ENCODE results near the gene APBA1. TPM values are rescaled to one million over a fixed set of nuclear protein-coding genes. Genes with fewer than 3 reads are reported as not detected.

The APBA1 gene
- total and polyA plus RNA-seq, 2 donors (not counting 1 experiment from before 2014, with no cell fraction given) = 0.01 to 0.05 TPM

- no peak overlapping the region for H3K9ac ChIP-seq (ENCODE audit: low read length)
- DNase-seq (no peak), ATAC-seq (ENCODE audit: low read depth) (no peak)
- Mint-ChIP-seq H3K27me3 (no peaks in the 10 kb centered on the region), H3K9me3 (ENCODE audit: insufficient read depth) (no peaks in the 10 kb centered on the region), H3K27ac (no peak overlapping the region), H3K4me1 (no peaks in the 10 kb centered on the region), H3K4me3 (no peak overlapping the region)
- CTCF ChIA-PET = no interaction called here
- H3K27ac ChIP-seq (ENCODE audit: low read length in 2 of 2) = no peak overlapping the region
- H3K36me3 ChIP-seq (replicated peaks in 1 of 2; ENCODE audit: control extremely low read depth in 1 of 2, control insufficient read depth in 1 of 2, extremely low read depth in 1 of 2, insufficient read depth in 2 of 2, low read length in 1 of 2) = no peaks in the 10 kb centered on the region
- no peaks in the 10 kb centered on the region for H3K4me1 ChIP-seq (ENCODE audit: control insufficient read depth in 2 of 2, insufficient read depth in 2 of 2, low read length in 2 of 2)
- WGBS (ENCODE audit: insufficient coverage) = 88% methylated on average over 2 of the region's 4 CpGs
- POLR2A ChIA-PET = no interaction called here
- no peaks in the 10 kb centered on the region for H3K9me3 ChIP-seq (ENCODE audit: control extremely low read depth in 1 of 3, control insufficient read depth in 2 of 3, insufficient read depth in 1 of 3, low read length in 2 of 3)
- H2AFZ ChIP-seq (ENCODE audit: insufficient read depth, low read depth, low read length, poor library complexity, severe bottlenecking) = no peak overlapping the region
- TF ChIP-seq CTCF (IDR thresholded peaks at IDR 0.05) (no peak), EZH2 (IDR thresholded peaks at IDR 0.05; ENCODE audit: borderline replicate concordance, insufficient read depth, low read depth, low read length, poor library complexity, severe bottlenecking) (no peak)
- no peak overlapping the region for H3K4me2 ChIP-seq (replicated peaks; ENCODE audit: low read depth, low read length, poor library complexity, severe bottlenecking)
- intact Hi-C loops (cut with micrococcal nuclease) = no loop called here
- H3K79me2 ChIP-seq (ENCODE audit: control insufficient read depth, insufficient read depth, low read length) = no peaks in the 10 kb centered on the region
- H3K4me3 ChIP-seq (ENCODE audit: control extremely low read depth in 1 of 5, extremely low read depth in 1 of 5, insufficient read depth in 1 of 5, low read depth in 2 of 5, low read length in 4 of 5) = no peak overlapping the region
- H3K27me3 ChIP-seq (replicated peaks in 1 of 4; ENCODE audit: control extremely low read depth in 1 of 4, control insufficient read depth in 3 of 4, insufficient read depth in 4 of 4, low read length in 3 of 4) = no peaks in the 10 kb centered on the region
- H4K20me1 ChIP-seq (ENCODE audit: control insufficient read depth, insufficient read depth, low read length, poor library complexity, severe bottlenecking) = no peaks in the 10 kb centered on the region
Measured at GRCh38 chr9:69462394-69462793, 209.8 kb downstream of the APBA1 start.

- POLR2A ChIA-PET = no interaction called here
Measured at GRCh38 chr9:69461103-69461887, 210.9 kb downstream of the APBA1 start.

More at GRCh38 chr9:69461103-69461887, 210.9 kb downstream of the APBA1 start:
- DNase-seq (no peak), ATAC-seq (ENCODE audit: low read depth) (no peak)
- Histone ChIP-seq H3K27ac (ENCODE audit: low read length in 2 of 2) (no peak overlapping the region), H3K27me3 (replicated peaks in 1 of 4; ENCODE audit: control extremely low read depth in 1 of 4, control insufficient read depth in 3 of 4, insufficient read depth in 4 of 4, low read length in 3 of 4) (no peaks in the 10 kb centered on the region), H3K9ac (ENCODE audit: low read length) (no peak overlapping the region), H3K79me2 (ENCODE audit: control insufficient read depth, insufficient read depth, low read length) (no peaks in the 10 kb centered on the region), H4K20me1 (ENCODE audit: control insufficient read depth, insufficient read depth, low read length, poor library complexity, severe bottlenecking) (no peaks in the 10 kb centered on the region), H3K4me3 (ENCODE audit: control extremely low read depth in 1 of 5, extremely low read depth in 1 of 5, insufficient read depth in 1 of 5, low read depth in 2 of 5, low read length in 4 of 5) (no peak overlapping the region), H2AFZ (ENCODE audit: insufficient read depth, low read depth, low read length, poor library complexity, severe bottlenecking) (no peak overlapping the region), H3K9me3 (ENCODE audit: control extremely low read depth in 1 of 3, control insufficient read depth in 2 of 3, insufficient read depth in 1 of 3, low read length in 2 of 3) (no peaks in the 10 kb centered on the region), H3K36me3 (replicated peaks in 1 of 2; ENCODE audit: control extremely low read depth in 1 of 2, control insufficient read depth in 1 of 2, extremely low read depth in 1 of 2, insufficient read depth in 2 of 2, low read length in 1 of 2) (no peaks in the 10 kb centered on the region), H3K4me1 (ENCODE audit: control insufficient read depth in 2 of 2, insufficient read depth in 2 of 2, low read length in 2 of 2) (no peaks in the 10 kb centered on the region), H3K4me2 (replicated peaks; ENCODE audit: low read depth, low read length, poor library complexity, severe bottlenecking) (no peak overlapping the region)
- H3K27me3 Mint-ChIP-seq = no peaks in the 10 kb centered on the region
- H3K4me1 Mint-ChIP-seq = no peaks in the 10 kb centered on the region
- WGBS (ENCODE audit: insufficient coverage) = 87% methylated on average over 3 of the region's 6 CpGs
- TF ChIP-seq CTCF (IDR thresholded peaks at IDR 0.05) (no peak), EZH2 (IDR thresholded peaks at IDR 0.05; ENCODE audit: borderline replicate concordance, insufficient read depth, low read depth, low read length, poor library complexity, severe bottlenecking) (no peak)
- no peak overlapping the region for H3K27ac Mint-ChIP-seq
- CTCF ChIA-PET = no interaction called here
- H3K4me3 Mint-ChIP-seq = no peak overlapping the region
- intact Hi-C loops (cut with micrococcal nuclease) = no loop called here
- no peaks in the 10 kb centered on the region for H3K9me3 Mint-ChIP-seq (ENCODE audit: insufficient read depth)

Data from B cell (primary cell).